HG03521 (cell line): ENCODE data around the gene UBE2E1.

Source experiments
- ATAC-seq: cut with Tn5 transposase; IDR thresholded peaks from one replicate; pipeline ENCODE4 v1.9.1; 2021; ENCODE audit warnings: mild to moderate bottlenecking, moderate library complexity; ENCODE audit not compliant: unreplicated experiment

UBE2E1 gene

GRCh38 chr3:23819599-23820360 lies 14.0 kb downstream of the UBE2E1 start:
- ATAC-seq, result peak; percentile 52

GRCh38 chr3:23820888-23821287 lies 15.1 kb downstream of the UBE2E1 start:
- ATAC-seq, result no peak

GRCh38 chr3:23821858-23822257 lies 16.1 kb downstream of the UBE2E1 start:
- no peak for ATAC-seq

- no peak for ATAC-seq
These were observed 16.8 kb downstream of the UBE2E1 start for GRCh38 chr3:23822559-23822958.

- no peak for ATAC-seq
These were observed 17.9 kb downstream of the UBE2E1 start for GRCh38 chr3:23823620-23824019.

- ATAC-seq, result no peak
These were observed 19.1 kb downstream of the UBE2E1 start for GRCh38 chr3:23824699-23825444.

- ATAC-seq, result no peak
These were observed 20.0 kb downstream of the UBE2E1 start for GRCh38 chr3:23825802-23826201.

GRCh38 chr3:23826382-23827064 lies 20.8 kb downstream of the UBE2E1 start:
- ATAC-seq, result no peak

GRCh38 chr3:23829242-23829934 lies 23.6 kb downstream of the UBE2E1 start:
- ATAC-seq, result peak; percentile 63

- peak; percentile 86 for ATAC-seq
These were observed 25.2 kb downstream of the UBE2E1 start for GRCh38 chr3:23830869-23831484.

GRCh38 chr3:23831517-23832394 lies 26.0 kb downstream of the UBE2E1 start:
- no peak for ATAC-seq

GRCh38 chr3:23832523-23832922 lies 26.8 kb downstream of the UBE2E1 start:
- no peak for ATAC-seq

GRCh38 chr3:23834082-23834870 lies 28.5 kb downstream of the UBE2E1 start:
- no peak for ATAC-seq

GRCh38 chr3:23835087-23835486 lies 29.3 kb downstream of the UBE2E1 start:
- no peak for ATAC-seq

GRCh38 chr3:23835802-23836201 lies 30.0 kb downstream of the UBE2E1 start:
- ATAC-seq, result no peak

GRCh38 chr3:23836536-23837230 lies 30.9 kb downstream of the UBE2E1 start:
- no peak for ATAC-seq

GRCh38 chr3:23837286-23837685 lies 31.5 kb downstream of the UBE2E1 start:
- ATAC-seq, result no peak

GRCh38 chr3:23837691-23838090 lies 31.9 kb downstream of the UBE2E1 start:
- no peak for ATAC-seq
